A204.1 (cell line): Measurements from ENCODE around the gene IL4R.
"Not testable (repeated sequence)": the region's sequence is repeated elsewhere in the genome, so short reads cannot be mapped to it uniquely, and the experiment has no call there.

Experiments
- FAIRE-seq: peaks from 2 replicates; lab custom pipeline; 2012; peaks lifted over from hg19 to GRCh38; lab: Jason Lieb, UNC

The IL4R gene

GRCh38 chr16:27405546-27406451 lies 92.0 kb downstream of the IL4R start:
- no peak for FAIRE-seq

- FAIRE-seq: no peak
These were observed 92.8 kb downstream of the IL4R start for GRCh38 chr16:27406511-27407128.

- FAIRE-seq: no peak
These were observed 93.4 kb downstream of the IL4R start for GRCh38 chr16:27407133-27407532.

GRCh38 chr16:27408012-27408601 lies 94.3 kb downstream of the IL4R start:
- FAIRE-seq: no peak

GRCh38 chr16:27408602-27409031 lies 94.8 kb downstream of the IL4R start:
- FAIRE-seq: no peak

GRCh38 chr16:27409958-27410357 lies 96.2 kb downstream of the IL4R start:
- not testable (repeated sequence) for FAIRE-seq

GRCh38 chr16:27410761-27411160 lies 97.0 kb downstream of the IL4R start:
- no peak for FAIRE-seq

GRCh38 chr16:27413956-27414355 lies 100.2 kb downstream of the IL4R start:
- no peak for FAIRE-seq
